Esophagus squamous epithelium (tissue), 5 donors: ENCODE measurements around the gene DDB1. TPM values are rescaled to one million over a fixed set of nuclear protein-coding genes. Genes with fewer than 3 reads are reported as not detected.
A peak's percentile ranks its signal among the peaks of the same experiment; 100 is the strongest.
"Not testable (repeated sequence)": the region's sequence is repeated elsewhere in the genome, so short reads cannot be mapped to it uniquely, and the experiment has no call there.

Experiments
- DNase-seq: peaks from one replicate; lab custom pipeline; 2025; lab: John Stamatoyannopoulos, UW
- H3K27ac ChIP-seq, 4 donors: fragments of 200-600 bp; sonication (generic); one replicate each; pipeline ENCODE4 v1.5.1; 2016 to 2019; ENCODE audit warnings: mild to moderate bottlenecking in 1 of 4
- H3K27me3 ChIP-seq, 4 donors: fragments of 200-600 bp; sonication (generic); 1 replicate in 3 of 4; 2 replicates in 1 of 4; pipeline versions ENCODE4 v1.5.1 to v1.6.0; 2017 to 2021; ENCODE audit warnings: antibody characterized with exemption in 1 of 4
- H3K36me3 ChIP-seq, 3 donors: fragments of 200-600 bp; sonication (generic); one replicate each; pipeline ENCODE4 v1.5.1; 2016 to 2019
- H3K4me1 ChIP-seq, 3 donors: fragments of 200-600 bp; sonication (generic); one replicate each; pipeline ENCODE4 v1.5.1; 2017 to 2019
- H3K4me3 ChIP-seq, 4 donors: fragments of 200-600 bp; sonication (generic); 1 replicate in 3 of 4; 2 replicates in 1 of 4; pipeline ENCODE4 v1.5.1; 2016 to 2019; ENCODE audit warnings: mild to moderate bottlenecking in 2 of 4, moderate library complexity in 1 of 4
- H3K9me3 ChIP-seq, 3 donors: fragments of 200-600 bp; sonication (generic); one replicate each; pipeline ENCODE4 v1.5.1; 2016 to 2019
- POLR2A ChIP-seq, 4 donors: fragments of 450-650 bp; IDR thresholded peaks; one replicate each; pipeline ENCODE4 v1.6.1; 2017; ENCODE audit warnings: antibody characterized with exemption in 4 of 4, mild to moderate bottlenecking in 4 of 4, moderate library complexity in 3 of 4
- WGBS, 2 donors: methylation state at CpG; one replicate each; pipeline ENCODE4 v1.1.5; 2018; 5-methylcytosine and 5-hydroxymethylcytosine counted together
- intact Hi-C: fragments of 100-400 bp; cut with DNase I; formaldehyde crosslinking; loops from one replicate; pipeline ENCODE4 v1.15.0; 2022
- total RNA-seq, 4 donors: library from RNA; depleted of rRNA; stranded (reverse); fragments of >200 nt; gene quantifications; one replicate each; pipeline ENCODE4 v1.1.0, GENCODE V29; 2016
- TF ChIP-seq, protein P1 (sequence below), 6 experiments: fragments of 450-650 bp in 4 of 6; fragments of 200-600 bp in 2 of 6; sonication (generic) in 2 of 6; IDR thresholded peaks; one replicate each; pipeline ENCODE4 v1.5.1; 2016 to 2019; ENCODE audit warnings: antibody characterized with exemption in 6 of 6, mild to moderate bottlenecking in 4 of 6, moderate library complexity in 4 of 6
- donor health status: DM: yes; HTN: yes; CAD: no.

Gene DDB1
- total RNA-seq, 4 donors from 2014 or later = 98.9 to 146 (median 127) TPM

GRCh38 chr11:61259363-61259762, 73.5 kb downstream of the DDB1 start:
- H3K27ac ChIP-seq = no peak overlapping the region
- TF ChIP-seq POLR2A (IDR thresholded peaks at IDR 0.05) = no peak
- TF ChIP-seq, protein P1, sequence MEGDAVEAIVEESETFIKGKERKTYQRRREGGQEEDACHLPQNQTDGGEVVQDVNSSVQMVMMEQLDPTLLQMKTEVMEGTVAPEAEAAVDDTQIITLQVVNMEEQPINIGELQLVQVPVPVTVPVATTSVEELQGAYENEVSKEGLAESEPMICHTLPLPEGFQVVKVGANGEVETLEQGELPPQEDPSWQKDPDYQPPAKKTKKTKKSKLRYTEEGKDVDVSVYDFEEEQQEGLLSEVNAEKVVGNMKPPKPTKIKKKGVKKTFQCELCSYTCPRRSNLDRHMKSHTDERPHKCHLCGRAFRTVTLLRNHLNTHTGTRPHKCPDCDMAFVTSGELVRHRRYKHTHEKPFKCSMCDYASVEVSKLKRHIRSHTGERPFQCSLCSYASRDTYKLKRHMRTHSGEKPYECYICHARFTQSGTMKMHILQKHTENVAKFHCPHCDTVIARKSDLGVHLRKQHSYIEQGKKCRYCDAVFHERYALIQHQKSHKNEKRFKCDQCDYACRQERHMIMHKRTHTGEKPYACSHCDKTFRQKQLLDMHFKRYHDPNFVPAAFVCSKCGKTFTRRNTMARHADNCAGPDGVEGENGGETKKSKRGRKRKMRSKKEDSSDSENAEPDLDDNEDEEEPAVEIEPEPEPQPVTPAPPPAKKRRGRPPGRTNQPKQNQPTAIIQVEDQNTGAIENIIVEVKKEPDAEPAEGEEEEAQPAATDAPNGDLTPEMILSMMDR (IDR thresholded peaks at IDR 0.05) = no peak
- WGBS, 2 donors = 88 to 96% methylated on average over 6 of the region's 6 CpGs
- intact Hi-C loops = loop anchor here (10.0 kb wide), 1 partner anchor 125 kb away; no protein-coding TSS in a partner anchor
- H3K36me3 ChIP-seq = no peaks in the 10 kb centered on the region
- H3K9me3 ChIP-seq = no peaks in the 10 kb centered on the region
- H3K4me3 ChIP-seq = no peak overlapping the region
- H3K27me3 ChIP-seq = no peaks in the 10 kb centered on the region
- H3K4me1 ChIP-seq = no peaks in the 10 kb centered on the region
- no peak for DNase-seq

DNA sequence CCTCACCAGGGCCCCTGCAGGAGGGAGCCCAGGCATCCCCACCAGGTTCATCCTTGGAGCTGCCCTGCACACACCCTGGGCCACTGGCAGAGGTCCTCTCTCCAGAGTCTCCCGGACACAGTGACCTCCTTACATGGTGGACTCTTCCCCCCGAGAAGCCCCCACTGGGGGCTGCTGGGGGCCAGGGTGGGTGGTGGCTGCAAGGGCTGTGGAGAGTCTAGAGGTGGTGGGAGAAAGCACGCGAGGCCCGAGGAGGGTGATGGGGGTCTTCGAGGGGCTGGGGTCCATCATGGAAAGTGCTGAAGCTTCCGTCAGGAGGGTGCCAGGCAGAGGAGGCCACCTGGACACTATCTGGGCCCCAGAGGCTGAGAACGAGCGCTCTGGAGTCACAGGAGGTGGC, 74.4 kb downstream of the DDB1 start:
- Histone ChIP-seq H3K36me3 (no peaks in the 10 kb centered on the region), H3K9me3 (no peaks in the 10 kb centered on the region), H3K4me3 (no peak overlapping the region), H3K4me1 (no peaks in the 10 kb centered on the region), H3K27ac (no peak overlapping the region), H3K27me3 (no peaks in the 10 kb centered on the region)
- intact Hi-C loops = loop anchor here (10.0 kb wide), 1 partner anchor 126 kb away; no protein-coding TSS in a partner anchor
- 71 to 85% methylated on average over 2 to 4 of the region's 9 CpGs for WGBS, 2 donors
- no peak for DNase-seq
- TF ChIP-seq, protein P1 (IDR thresholded peaks at IDR 0.05) = no peak
- TF ChIP-seq POLR2A (IDR thresholded peaks at IDR 0.05) = no peak

- H3K27me3 ChIP-seq = no peaks in the 10 kb centered on the region
- H3K4me3 ChIP-seq = no peak overlapping the region
- no peaks in the 10 kb centered on the region for H3K9me3 ChIP-seq
- H3K27ac ChIP-seq = no peak overlapping the region
- TF ChIP-seq POLR2A (IDR thresholded peaks at IDR 0.05) = no peak
- TF ChIP-seq, protein P1 (IDR thresholded peaks at IDR 0.05) = no peak
- 73 to 86% methylated on average over 6 to 14 of the region's 18 CpGs for WGBS, 2 donors
- no peaks in the 10 kb centered on the region for H3K4me1 ChIP-seq
- intact Hi-C loops = loop anchor here (10.0 kb wide), 1 partner anchor 128 kb away; no protein-coding TSS in a partner anchor
- DNase-seq = no peak
- no peaks in the 10 kb centered on the region for H3K36me3 ChIP-seq
Measured at GRCh38 chr11:61256710-61257482, 76.0 kb downstream of the DDB1 start.

GRCh38 chr11:61254403-61255025, 78.4 kb downstream of the DDB1 start:
- DNase-seq = no peak
- TF ChIP-seq, protein P1 (IDR thresholded peaks at IDR 0.05) = peak; percentile 56 to 90 (median 79)
- TF ChIP-seq POLR2A (IDR thresholded peaks at IDR 0.05) = no peak
- no peaks in the 10 kb centered on the region for H3K4me1 ChIP-seq
- no peaks in the 10 kb centered on the region for H3K36me3 ChIP-seq
- 50 to 54% methylated on average over 7 to 10 of the region's 12 CpGs for WGBS, 2 donors
- no peaks in the 10 kb centered on the region for H3K9me3 ChIP-seq
- no peaks in the 10 kb centered on the region for H3K27me3 ChIP-seq
- intact Hi-C loops = loop anchor here (10.0 kb wide), 1 partner anchor 130 kb away; no protein-coding TSS in a partner anchor
- H3K27ac ChIP-seq = no peak overlapping the region
- H3K4me3 ChIP-seq = no peak overlapping the region

DNA sequence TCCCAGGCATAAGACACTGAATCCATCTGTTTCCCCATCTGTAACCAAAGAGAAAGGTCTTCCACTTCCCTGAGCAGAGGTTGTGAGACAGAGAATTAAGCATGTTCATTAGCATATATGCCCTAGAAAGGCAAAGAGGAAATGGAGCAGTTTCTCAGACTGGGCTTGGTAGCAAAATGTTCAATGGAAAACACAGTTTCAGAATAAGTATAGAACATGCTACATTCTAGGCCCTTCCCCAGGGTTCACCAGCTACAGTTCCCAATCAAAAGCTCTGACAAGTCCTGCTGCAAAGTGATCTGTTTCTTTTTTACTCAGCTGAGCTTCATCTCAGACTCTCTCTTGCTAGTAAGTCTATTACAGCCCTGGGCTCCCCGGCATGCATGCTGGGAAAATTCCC, 80.6 kb downstream of the DDB1 start:
- intact Hi-C loops = loop anchor here (10.0 kb wide), 1 partner anchor 132 kb away; no protein-coding TSS in a partner anchor
- not testable (repeated sequence) for H3K4me3 ChIP-seq, H3K27me3 ChIP-seq, H3K36me3 ChIP-seq, H3K9me3 ChIP-seq, H3K27ac ChIP-seq, DNase-seq, H3K4me1 ChIP-seq
- WGBS, 2 donors = 57% methylated on average over 1 of the region's 1 CpG; no CpG with 5 or more reads in 1 of the 2 donors

GRCh38 chr11:61250796-61251765, 81.8 kb downstream of the DDB1 start:
- not testable (repeated sequence) for H3K9me3 ChIP-seq, DNase-seq, H3K4me3 ChIP-seq, H3K27ac ChIP-seq, H3K36me3 ChIP-seq, H3K27me3 ChIP-seq, H3K4me1 ChIP-seq
- 64 to 68% methylated on average over 17 to 18 of the region's 20 CpGs for WGBS, 2 donors
- intact Hi-C loops = loop anchor here (10.0 kb wide), 1 partner anchor 134 kb away; no protein-coding TSS in a partner anchor
